Calu3 (cell line): ENCODE measurements around the gene DCC. TPM values are rescaled to one million over a fixed set of nuclear protein-coding genes. Genes with fewer than 3 reads are reported as not detected.

ENCODE experiments used
- BruUV-seq: library from RNA; stranded (reverse); fragments of 400-500 nt; replicated peaks from 2 replicates; lab custom pipeline; 2021; lab: Mats Ljungman, UMichigan
- CTCF ChIA-PET: fragments of 300-600 bp; sonication (Branson Sonifier 250); formaldehyde crosslinking; loops from one replicate; lab custom pipeline; 2022; ENCODE audit warnings: antibody characterized with exemption; lab: Charles Lee
- DNase-seq: peaks from one replicate; pipeline ENCODE4 v3.0.0; 2022
- H3K27ac Mint-ChIP-seq: one replicate; pipeline ENCODE4 v1.8.0; 2022; ENCODE audit warnings: mixed read lengths; ENCODE audit not compliant: unreplicated experiment
- H3K27me3 Mint-ChIP-seq: one replicate; pipeline ENCODE4 v1.8.0; 2022; ENCODE audit warnings: mixed read lengths; ENCODE audit not compliant: unreplicated experiment
- H3K36me3 Mint-ChIP-seq: one replicate; pipeline ENCODE4 v1.8.0; 2022; ENCODE audit warnings: mild to moderate bottlenecking, moderate library complexity, mixed read lengths; ENCODE audit not compliant: insufficient read depth, unreplicated experiment
- H3K4me1 Mint-ChIP-seq: one replicate; pipeline ENCODE4 v1.8.0; 2022; ENCODE audit warnings: mild to moderate bottlenecking, low read depth, mixed read lengths; ENCODE audit not compliant: unreplicated experiment
- H3K4me3 Mint-ChIP-seq: one replicate; pipeline ENCODE4 v1.8.0; 2022; ENCODE audit warnings: mild to moderate bottlenecking, low read depth, moderate library complexity, mixed read lengths; ENCODE audit not compliant: unreplicated experiment
- H3K9me3 Mint-ChIP-seq: one replicate; pipeline ENCODE4 v1.8.0; 2022; ENCODE audit warnings: low read depth, mixed read lengths; ENCODE audit not compliant: unreplicated experiment
- CTCF ChIP-seq: fragments of 200-600 bp; IDR thresholded peaks from one replicate; pipeline ENCODE4 v1.8.0; 2022; ENCODE audit warnings: antibody characterized with exemption; ENCODE audit not compliant: unreplicated experiment
- intact Hi-C: fragments of 100-400 bp; cut with micrococcal nuclease; formaldehyde crosslinking; loops from one replicate; pipeline ENCODE4 v1.10.0; 2022; ENCODE audit not compliant: unreplicated experiment
- total RNA-seq: library from RNA; stranded (reverse); gene quantifications from 2 replicates; pipeline ENCODE4 v1.2.3, GENCODE V29; 2022

Gene DCC
- total RNA-seq, 1 experiment from 2014 or later, result not detected

DNA sequence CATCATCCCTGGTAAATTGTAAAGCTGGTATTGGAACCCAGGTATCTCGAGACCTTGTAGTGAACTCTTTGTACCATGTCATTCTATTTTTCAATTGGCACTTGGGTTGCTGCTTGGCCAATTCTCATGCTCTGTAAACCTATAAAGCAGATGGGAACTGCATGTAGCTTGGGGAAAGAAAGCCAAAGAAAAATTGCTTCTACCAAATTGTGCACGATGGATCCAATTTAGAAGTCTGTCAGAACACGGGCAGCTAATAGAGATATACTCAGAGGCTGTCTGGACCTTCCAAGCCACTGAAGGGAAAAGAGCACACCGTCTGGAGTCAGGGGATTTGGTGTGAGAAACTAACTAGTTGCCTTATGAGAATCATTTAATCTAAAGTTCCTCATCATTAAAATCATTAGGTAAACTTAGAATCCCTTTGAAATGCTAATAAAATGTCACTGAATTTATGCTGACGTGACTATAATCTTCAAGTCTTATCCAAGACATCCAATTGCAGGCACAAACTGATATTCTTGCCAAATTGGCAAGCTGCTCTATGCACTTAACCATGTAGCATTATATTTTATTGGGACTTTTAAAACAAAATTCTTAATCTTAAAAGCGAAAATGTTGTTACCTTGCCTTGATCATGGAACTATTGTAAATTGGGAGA, 206.8 kb downstream of the DCC start:
- H3K27ac Mint-ChIP-seq, result no peak overlapping the region

GRCh38 chr18:52553441-52553840, 213.4 kb downstream of the DCC start:
- peaks cover 2% of the 10 kb centered on the region for H3K9me3 Mint-ChIP-seq
- BruUV-seq, result no TSS peak
- no peak for TF ChIP-seq CTCF
- no peaks in the 10 kb centered on the region for H3K36me3 Mint-ChIP-seq
- CTCF ChIA-PET, result no interaction called here
- no peak for DNase-seq
- intact Hi-C loops, result no loop called here
- H3K27me3 Mint-ChIP-seq, result peaks cover 15% of the 10 kb centered on the region
- H3K4me1 Mint-ChIP-seq, result no peaks in the 10 kb centered on the region
- H3K27ac Mint-ChIP-seq, result no peak overlapping the region
- no peak overlapping the region for H3K4me3 Mint-ChIP-seq

More for the DNA sequence above, 206.8 kb downstream of the DCC start:
- H3K4me3 Mint-ChIP-seq, result no peak overlapping the region
- DNase-seq, result no peak
- H3K9me3 Mint-ChIP-seq, result no peaks in the 10 kb centered on the region
- intact Hi-C loops, result no loop called here
- CTCF ChIA-PET, result no interaction called here
- TF ChIP-seq CTCF, result no peak
- peaks cover 13% of the 10 kb centered on the region for H3K27me3 Mint-ChIP-seq
- H3K4me1 Mint-ChIP-seq, result peaks cover 9% of the 10 kb centered on the region
- no peaks in the 10 kb centered on the region for H3K36me3 Mint-ChIP-seq
- no TSS peak for BruUV-seq

GRCh38 chr18:52554180-52554579, 214.2 kb downstream of the DCC start:
- H3K4me1 Mint-ChIP-seq, result no peaks in the 10 kb centered on the region
- TF ChIP-seq CTCF, result no peak
- DNase-seq, result no peak
- intact Hi-C loops, result no loop called here
- H3K9me3 Mint-ChIP-seq, result peaks cover 2% of the 10 kb centered on the region
- peaks cover 15% of the 10 kb centered on the region for H3K27me3 Mint-ChIP-seq
- H3K36me3 Mint-ChIP-seq, result no peaks in the 10 kb centered on the region
- no peak overlapping the region for H3K27ac Mint-ChIP-seq
- CTCF ChIA-PET, result no interaction called here
- BruUV-seq, result no TSS peak
- H3K4me3 Mint-ChIP-seq, result no peak overlapping the region

DNA sequence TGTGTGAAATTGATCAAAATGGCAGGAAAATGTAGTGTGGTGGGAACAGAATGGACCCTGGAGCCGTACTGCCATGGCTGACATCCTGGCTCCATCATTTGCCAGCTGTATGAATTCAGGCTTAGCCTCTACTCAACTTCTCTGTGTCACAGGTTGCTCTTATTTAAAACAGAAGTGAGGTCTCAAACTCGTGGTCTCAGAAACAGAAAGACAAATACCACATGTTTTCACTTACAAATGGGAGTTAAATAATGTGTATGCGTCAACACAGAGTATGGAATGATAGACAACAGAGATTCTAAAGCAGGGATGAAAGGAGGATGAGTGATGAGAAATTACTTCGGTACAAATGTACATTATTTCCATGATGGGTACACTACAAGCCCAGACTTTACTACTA, 227.4 kb downstream of the DCC start:
- TF ChIP-seq CTCF, result no peak
- no peak overlapping the region for H3K4me3 Mint-ChIP-seq
- BruUV-seq, result no TSS peak
- H3K4me1 Mint-ChIP-seq, result peaks cover 33% of the 10 kb centered on the region
- no peak overlapping the region for H3K27ac Mint-ChIP-seq
- no peaks in the 10 kb centered on the region for H3K36me3 Mint-ChIP-seq
- intact Hi-C loops, result no loop called here
- no peaks in the 10 kb centered on the region for H3K9me3 Mint-ChIP-seq
- no peak for DNase-seq
- no peaks in the 10 kb centered on the region for H3K27me3 Mint-ChIP-seq
- CTCF ChIA-PET, result no interaction called here
